WTC11 (cell line): ENCODE measurements around the gene SNX32. TPM values are rescaled to one million over a fixed set of nuclear protein-coding genes. Genes with fewer than 3 reads are reported as not detected.

ENCODE experiments used
- ATAC-seq: fragments of 200-7000 bp; cut with Tn5 transposase; 2 replicates; pipeline ENCODE4 v1.10.0; 2021; ENCODE audit warnings: mild to moderate bottlenecking, moderate library complexity
- CTCF ChIA-PET: fragments of 300-600 bp; sonication (Branson Sonifier 250); formaldehyde crosslinking; loops from one replicate; lab custom pipeline; 2021; ENCODE audit warnings: antibody characterized with exemption; lab: Charles Lee
- POLR2A ChIA-PET: fragments of 350-600 bp; sonication (Branson Sonifier 250); formaldehyde crosslinking; loops from one replicate; lab custom pipeline; 2021; ENCODE audit warnings: antibody characterized with exemption; lab: Charles Lee
- DNase-seq: peaks from one replicate; pipeline ENCODE4 v3.0.0; 2021; ENCODE audit warnings: low spot score
- H3K27ac Mint-ChIP-seq: 2 replicates; pipeline ENCODE4 v1.8.0; 2021; ENCODE audit warnings: mixed read lengths
- H3K27me3 Mint-ChIP-seq: 2 replicates; pipeline ENCODE4 v1.8.0; 2021; ENCODE audit warnings: low read depth, mild to moderate bottlenecking, moderate library complexity, mixed read lengths
- H3K36me3 Mint-ChIP-seq: 2 replicates; pipeline ENCODE4 v1.8.0; 2021; ENCODE audit warnings: mixed read lengths
- H3K4me1 Mint-ChIP-seq: 2 replicates; pipeline ENCODE4 v1.8.0; 2022; ENCODE audit warnings: mixed read lengths
- H3K4me3 Mint-ChIP-seq: 2 replicates; pipeline ENCODE4 v1.8.0; 2021; ENCODE audit warnings: mild to moderate bottlenecking, moderate library complexity, mixed read lengths
- H3K9me3 Mint-ChIP-seq: 2 replicates; pipeline ENCODE4 v1.8.0; 2021; ENCODE audit warnings: mixed read lengths
- E2F5 ChIP-seq: sonication (generic); formaldehyde crosslinking; IDR thresholded peaks from 2 replicates; pipeline ENCODE4 v1.8.1; 2022; ENCODE audit warnings: mild to moderate bottlenecking, moderate library complexity, missing genetic modification reagents
- ELF4 ChIP-seq: sonication (generic); formaldehyde crosslinking; IDR thresholded peaks from 2 replicates; pipeline ENCODE4 v1.8.1; 2022; ENCODE audit warnings: low read depth, mild to moderate bottlenecking, moderate library complexity, missing genetic modification reagents
- ETV6 ChIP-seq: sonication (generic); formaldehyde crosslinking; IDR thresholded peaks from 2 replicates; pipeline ENCODE4 v1.8.1; 2022; ENCODE audit warnings: mild to moderate bottlenecking, missing genetic modification reagents
- FOXJ3 ChIP-seq: sonication (generic); formaldehyde crosslinking; IDR thresholded peaks from 2 replicates; pipeline ENCODE4 v1.9.0; 2021; ENCODE audit warnings: missing genetic modification reagents, mild to moderate bottlenecking, borderline replicate concordance
- GRHL2 ChIP-seq: fragments of 250-450 bp; sonication (Bioruptor Pico); IDR thresholded peaks from 2 replicates; pipeline ENCODE4 v1.8.0; 2022; ENCODE audit warnings: mild to moderate bottlenecking, moderate library complexity; ENCODE audit not compliant: insufficient replicate concordance, severe bottlenecking
- MAX ChIP-seq: sonication (generic); formaldehyde crosslinking; IDR thresholded peaks from 2 replicates; pipeline ENCODE4 v1.8.0; 2022; ENCODE audit warnings: mild to moderate bottlenecking, missing genetic modification reagents
- MYBL2 ChIP-seq: sonication (generic); formaldehyde crosslinking; IDR thresholded peaks from 2 replicates; pipeline ENCODE4 v1.8.1; 2023; ENCODE audit warnings: mild to moderate bottlenecking, moderate library complexity, missing genetic modification reagents
- NR3C1 ChIP-seq: sonication (generic); formaldehyde crosslinking; conservative IDR thresholded peaks from 2 replicates; pipeline ENCODE4 v1.8.1; 2023; ENCODE audit warnings: low read depth, mild to moderate bottlenecking, missing genetic modification reagents
- RORB ChIP-seq: fragments of 250-450 bp; sonication (Bioruptor Pico); IDR thresholded peaks from 2 replicates; pipeline ENCODE4 v1.9.0; 2021; ENCODE audit warnings: mild to moderate bottlenecking
- SOX15 ChIP-seq: fragments of 250-450 bp; sonication (Bioruptor Pico); IDR thresholded peaks from 2 replicates; pipeline ENCODE4 v1.9.0; 2021; ENCODE audit warnings: mild to moderate bottlenecking
- SP1 ChIP-seq: sonication (generic); formaldehyde crosslinking; conservative IDR thresholded peaks from 2 replicates; pipeline ENCODE4 v1.8.1; 2022; ENCODE audit warnings: missing genetic modification reagents
- ZNF317 ChIP-seq: sonication (generic); formaldehyde crosslinking; IDR thresholded peaks from 2 replicates; pipeline ENCODE4 v1.8.1; 2023; ENCODE audit warnings: low read depth, mild to moderate bottlenecking, moderate library complexity, missing genetic modification reagents, borderline replicate concordance
- ZNF396 ChIP-seq: fragments of 250-450 bp; sonication (Bioruptor Pico); IDR thresholded peaks from 2 replicates; pipeline ENCODE4 v1.8.0; 2021; ENCODE audit warnings: mild to moderate bottlenecking, moderate library complexity, borderline replicate concordance
- total RNA-seq: library from RNA; stranded (reverse); gene quantifications from 3 replicates; pipeline ENCODE4 v1.2.3, GENCODE V29; 2021
- TF ChIP-seq, protein P1 (sequence below): sonication (generic); formaldehyde crosslinking; IDR thresholded peaks from 2 replicates; pipeline ENCODE4 v1.8.1; 2022; ENCODE audit warnings: low read depth, mild to moderate bottlenecking, moderate library complexity, missing genetic modification reagents, borderline replicate concordance
- TF ChIP-seq, protein P2 (sequence below): sonication (generic); formaldehyde crosslinking; IDR thresholded peaks from 2 replicates; pipeline ENCODE4 v1.8.0; 2023; ENCODE audit warnings: missing genetic modification reagents, mild to moderate bottlenecking, borderline replicate concordance
- TF ChIP-seq, protein P3 (sequence below): sonication (generic); formaldehyde crosslinking; IDR thresholded peaks from 2 replicates; pipeline ENCODE4 v1.8.1; 2023; ENCODE audit warnings: mild to moderate bottlenecking, moderate library complexity, missing genetic modification reagents
- TF ChIP-seq, protein P4 (sequence below): fragments of 250-450 bp; sonication (Bioruptor Pico); IDR thresholded peaks from 2 replicates; pipeline ENCODE4 v2.1.2; 2022; ENCODE audit warnings: mild to moderate bottlenecking, moderate library complexity
- TF ChIP-seq, protein P5 (sequence below): sonication (generic); formaldehyde crosslinking; IDR thresholded peaks from 2 replicates; pipeline ENCODE4 v1.8.1; 2022; ENCODE audit warnings: low read depth, missing genetic modification reagents, borderline replicate concordance
- TF ChIP-seq, protein P6 (sequence below): sonication (generic); formaldehyde crosslinking; IDR thresholded peaks from 2 replicates; pipeline ENCODE4 v1.8.1; 2022; ENCODE audit warnings: missing genetic modification reagents, borderline replicate concordance

SNX32 gene
- total RNA-seq, 1 experiment from 2014 or later: 2.9 TPM

DNA sequence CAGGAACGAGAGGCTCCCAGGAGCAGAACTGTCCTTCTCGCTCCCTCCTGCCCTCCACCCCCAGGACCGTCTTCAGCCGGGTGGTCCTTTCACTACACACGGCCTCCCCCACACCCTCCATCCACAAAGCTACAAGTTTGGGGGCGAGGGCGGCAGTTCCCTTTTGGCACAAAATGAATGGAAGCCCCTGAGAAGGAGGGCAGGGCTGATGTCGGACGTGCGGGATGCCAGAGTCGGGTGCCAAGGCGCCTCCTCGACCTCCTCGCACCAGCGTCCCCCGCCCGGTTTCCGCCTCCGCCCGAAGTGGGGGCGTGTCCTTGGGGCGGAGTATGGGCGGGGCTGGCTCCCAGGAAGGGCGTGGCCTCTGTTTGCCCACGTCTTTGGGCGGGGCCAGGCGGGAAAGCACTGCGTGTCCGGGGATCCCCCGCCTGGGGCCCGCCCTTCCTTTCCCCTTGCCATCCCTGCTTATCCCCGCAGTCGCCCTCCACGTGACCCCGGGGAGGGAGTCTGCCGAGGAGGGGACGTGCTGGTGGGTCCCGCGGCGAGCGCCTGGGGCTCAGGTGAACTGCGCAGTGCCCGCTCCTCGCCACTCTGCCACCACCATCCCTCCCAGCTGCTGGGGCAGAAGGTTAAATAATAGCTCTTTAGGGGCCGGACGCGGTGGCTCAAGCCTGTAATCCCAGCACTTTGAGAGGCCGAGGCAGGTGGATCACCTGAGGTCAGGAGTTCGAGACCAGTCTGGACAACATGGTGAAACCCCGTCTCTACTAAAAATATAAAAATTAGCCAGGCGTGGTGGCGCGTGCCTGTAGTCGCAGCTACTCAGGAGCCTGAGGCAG is 39.8 kb downstream of the SNX32 start (continued):
- TF ChIP-seq ELF4 (no peak), SP1 (peak; percentile 100), RORB (CRISPR knock-in tag) (no peak), ETV6 (CRISPR knock-in tag) (peak; percentile 51; the same call in 1 of the 2 replicates), SOX15 (CRISPR knock-in tag) (no peak), MAX (CRISPR knock-in tag) (peak; percentile 70), E2F5 (CRISPR knock-in tag) (no peak)
- TF ChIP-seq, protein P1, sequence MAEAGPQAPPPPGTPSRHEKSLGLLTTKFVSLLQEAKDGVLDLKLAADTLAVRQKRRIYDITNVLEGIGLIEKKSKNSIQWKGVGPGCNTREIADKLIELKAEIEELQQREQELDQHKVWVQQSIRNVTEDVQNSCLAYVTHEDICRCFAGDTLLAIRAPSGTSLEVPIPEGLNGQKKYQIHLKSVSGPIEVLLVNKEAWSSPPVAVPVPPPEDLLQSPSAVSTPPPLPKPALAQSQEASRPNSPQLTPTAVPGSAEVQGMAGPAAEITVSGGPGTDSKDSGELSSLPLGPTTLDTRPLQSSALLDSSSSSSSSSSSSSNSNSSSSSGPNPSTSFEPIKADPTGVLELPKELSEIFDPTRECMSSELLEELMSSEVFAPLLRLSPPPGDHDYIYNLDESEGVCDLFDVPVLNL (CRISPR knock-in tag): no peak
- TF ChIP-seq, protein P2, sequence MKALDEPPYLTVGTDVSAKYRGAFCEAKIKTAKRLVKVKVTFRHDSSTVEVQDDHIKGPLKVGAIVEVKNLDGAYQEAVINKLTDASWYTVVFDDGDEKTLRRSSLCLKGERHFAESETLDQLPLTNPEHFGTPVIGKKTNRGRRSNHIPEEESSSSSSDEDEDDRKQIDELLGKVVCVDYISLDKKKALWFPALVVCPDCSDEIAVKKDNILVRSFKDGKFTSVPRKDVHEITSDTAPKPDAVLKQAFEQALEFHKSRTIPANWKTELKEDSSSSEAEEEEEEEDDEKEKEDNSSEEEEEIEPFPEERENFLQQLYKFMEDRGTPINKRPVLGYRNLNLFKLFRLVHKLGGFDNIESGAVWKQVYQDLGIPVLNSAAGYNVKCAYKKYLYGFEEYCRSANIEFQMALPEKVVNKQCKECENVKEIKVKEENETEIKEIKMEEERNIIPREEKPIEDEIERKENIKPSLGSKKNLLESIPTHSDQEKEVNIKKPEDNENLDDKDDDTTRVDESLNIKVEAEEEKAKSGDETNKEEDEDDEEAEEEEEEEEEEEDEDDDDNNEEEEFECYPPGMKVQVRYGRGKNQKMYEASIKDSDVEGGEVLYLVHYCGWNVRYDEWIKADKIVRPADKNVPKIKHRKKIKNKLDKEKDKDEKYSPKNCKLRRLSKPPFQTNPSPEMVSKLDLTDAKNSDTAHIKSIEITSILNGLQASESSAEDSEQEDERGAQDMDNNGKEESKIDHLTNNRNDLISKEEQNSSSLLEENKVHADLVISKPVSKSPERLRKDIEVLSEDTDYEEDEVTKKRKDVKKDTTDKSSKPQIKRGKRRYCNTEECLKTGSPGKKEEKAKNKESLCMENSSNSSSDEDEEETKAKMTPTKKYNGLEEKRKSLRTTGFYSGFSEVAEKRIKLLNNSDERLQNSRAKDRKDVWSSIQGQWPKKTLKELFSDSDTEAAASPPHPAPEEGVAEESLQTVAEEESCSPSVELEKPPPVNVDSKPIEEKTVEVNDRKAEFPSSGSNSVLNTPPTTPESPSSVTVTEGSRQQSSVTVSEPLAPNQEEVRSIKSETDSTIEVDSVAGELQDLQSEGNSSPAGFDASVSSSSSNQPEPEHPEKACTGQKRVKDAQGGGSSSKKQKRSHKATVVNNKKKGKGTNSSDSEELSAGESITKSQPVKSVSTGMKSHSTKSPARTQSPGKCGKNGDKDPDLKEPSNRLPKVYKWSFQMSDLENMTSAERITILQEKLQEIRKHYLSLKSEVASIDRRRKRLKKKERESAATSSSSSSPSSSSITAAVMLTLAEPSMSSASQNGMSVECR (CRISPR knock-in tag): no peak
- TF ChIP-seq, protein P3, sequence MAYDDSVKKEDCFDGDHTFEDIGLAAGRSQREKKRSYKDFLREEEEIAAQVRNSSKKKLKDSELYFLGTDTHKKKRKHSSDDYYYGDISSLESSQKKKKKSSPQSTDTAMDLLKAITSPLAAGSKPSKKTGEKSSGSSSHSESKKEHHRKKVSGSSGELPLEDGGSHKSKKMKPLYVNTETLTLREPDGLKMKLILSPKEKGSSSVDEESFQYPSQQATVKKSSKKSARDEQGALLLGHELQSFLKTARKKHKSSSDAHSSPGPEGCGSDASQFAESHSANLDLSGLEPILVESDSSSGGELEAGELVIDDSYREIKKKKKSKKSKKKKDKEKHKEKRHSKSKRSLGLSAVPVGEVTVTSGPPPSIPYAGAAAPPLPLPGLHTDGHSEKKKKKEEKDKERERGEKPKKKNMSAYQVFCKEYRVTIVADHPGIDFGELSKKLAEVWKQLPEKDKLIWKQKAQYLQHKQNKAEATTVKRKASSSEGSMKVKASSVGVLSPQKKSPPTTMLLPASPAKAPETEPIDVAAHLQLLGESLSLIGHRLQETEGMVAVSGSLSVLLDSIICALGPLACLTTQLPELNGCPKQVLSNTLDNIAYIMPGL (CRISPR knock-in tag): no peak
- TF ChIP-seq, protein P4, sequence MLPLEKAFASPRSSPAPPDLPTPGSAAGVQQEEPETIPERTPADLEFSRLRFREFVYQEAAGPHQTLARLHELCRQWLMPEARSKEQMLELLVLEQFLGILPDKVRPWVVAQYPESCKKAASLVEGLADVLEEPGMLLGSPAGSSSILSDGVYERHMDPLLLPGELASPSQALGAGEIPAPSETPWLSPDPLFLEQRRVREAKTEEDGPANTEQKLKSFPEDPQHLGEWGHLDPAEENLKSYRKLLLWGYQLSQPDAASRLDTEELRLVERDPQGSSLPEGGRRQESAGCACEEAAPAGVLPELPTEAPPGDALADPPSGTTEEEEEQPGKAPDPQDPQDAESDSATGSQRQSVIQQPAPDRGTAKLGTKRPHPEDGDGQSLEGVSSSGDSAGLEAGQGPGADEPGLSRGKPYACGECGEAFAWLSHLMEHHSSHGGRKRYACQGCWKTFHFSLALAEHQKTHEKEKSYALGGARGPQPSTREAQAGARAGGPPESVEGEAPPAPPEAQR (CRISPR knock-in tag): 0 out of 2 replicates have a peak, but pooled peaks have one; percentile 37
- TF ChIP-seq, protein P5, sequence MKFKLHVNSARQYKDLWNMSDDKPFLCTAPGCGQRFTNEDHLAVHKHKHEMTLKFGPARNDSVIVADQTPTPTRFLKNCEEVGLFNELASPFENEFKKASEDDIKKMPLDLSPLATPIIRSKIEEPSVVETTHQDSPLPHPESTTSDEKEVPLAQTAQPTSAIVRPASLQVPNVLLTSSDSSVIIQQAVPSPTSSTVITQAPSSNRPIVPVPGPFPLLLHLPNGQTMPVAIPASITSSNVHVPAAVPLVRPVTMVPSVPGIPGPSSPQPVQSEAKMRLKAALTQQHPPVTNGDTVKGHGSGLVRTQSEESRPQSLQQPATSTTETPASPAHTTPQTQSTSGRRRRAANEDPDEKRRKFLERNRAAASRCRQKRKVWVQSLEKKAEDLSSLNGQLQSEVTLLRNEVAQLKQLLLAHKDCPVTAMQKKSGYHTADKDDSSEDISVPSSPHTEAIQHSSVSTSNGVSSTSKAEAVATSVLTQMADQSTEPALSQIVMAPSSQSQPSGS (CRISPR knock-in tag): no peak

- POLR2A ChIA-PET: interaction anchor here (0.6 to 1.1 kb wide), 2 partner anchors 9 to 10 kb away, joined by 3 read pairs; partner anchors contain the start of gene FIBP
- DNase-seq (no peak), ATAC-seq (no peak)
- Mint-ChIP-seq H3K4me3 (no peak within 1 kb of the TSS), H3K27me3 (peaks cover 14% of the 10 kb centered on the region), H3K27ac (no peak within 1 kb of the TSS), H3K4me1 (peaks cover 2% of the 10 kb centered on the region), H3K36me3 (peaks cover 20% of the 10 kb centered on the region), H3K9me3 (no peaks in the 10 kb centered on the region)
- CTCF ChIA-PET: interaction anchor here (1.0 to 2.7 kb wide), 6 partner anchors 8 to 143 kb away, joined by 3 to 24 read pairs (median 4); partner anchors contain the start of genes CCDC85B, FIBP and MUS81
- TF ChIP-seq FOXJ3: no peak
- no peak for TF ChIP-seq MAX (CRISPR knock-in tag)
- no peak for TF ChIP-seq GRHL2 (CRISPR knock-in tag)
- no peak for TF ChIP-seq NR3C1 (CRISPR knock-in tag)
- no peak for TF ChIP-seq MYBL2 (CRISPR knock-in tag)
- TF ChIP-seq ELF4: no peak
- TF ChIP-seq ZNF396: no peak
- TF ChIP-seq, protein P6, sequence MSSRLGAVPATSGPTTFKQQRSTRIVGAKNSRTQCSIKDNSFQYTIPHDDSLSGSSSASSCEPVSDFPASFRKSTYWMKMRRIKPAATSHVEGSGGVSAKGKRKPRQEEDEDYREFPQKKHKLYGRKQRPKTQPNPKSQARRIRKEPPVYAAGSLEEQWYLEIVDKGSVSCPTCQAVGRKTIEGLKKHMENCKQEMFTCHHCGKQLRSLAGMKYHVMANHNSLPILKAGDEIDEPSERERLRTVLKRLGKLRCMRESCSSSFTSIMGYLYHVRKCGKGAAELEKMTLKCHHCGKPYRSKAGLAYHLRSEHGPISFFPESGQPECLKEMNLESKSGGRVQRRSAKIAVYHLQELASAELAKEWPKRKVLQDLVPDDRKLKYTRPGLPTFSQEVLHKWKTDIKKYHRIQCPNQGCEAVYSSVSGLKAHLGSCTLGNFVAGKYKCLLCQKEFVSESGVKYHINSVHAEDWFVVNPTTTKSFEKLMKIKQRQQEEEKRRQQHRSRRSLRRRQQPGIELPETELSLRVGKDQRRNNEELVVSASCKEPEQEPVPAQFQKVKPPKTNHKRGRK: no peak
- no peak for TF ChIP-seq ZNF317 (CRISPR knock-in tag)
These were observed 45.9 kb downstream of the SNX32 start, which contains the start of gene CTSW for GRCh38 chr11:65879617-65880016. Gene CTSW (plus strand): TSS chr11:65879837. CDS start chr11:65879855, 18 bp downstream.
